ENCODE data around the gene TBPL1.
"Not testable (repeated sequence)": the region's sequence is repeated elsewhere in the genome, so short reads cannot be mapped to it uniquely, and the experiment has no call there.

Gene TBPL1

GRCh38 chr6:133967347-133967746 is 14.3 kb downstream of the TBPL1 start:
- H3K9me3 ChIP-seq (ENCODE audit: insufficient read depth, low read depth, low read length): no peaks in the 10 kb centered on the region
- no peaks in the 10 kb centered on the region for H3K36me3 ChIP-seq (ENCODE audit: insufficient read depth, low read depth, low read length)
- H3K9ac ChIP-seq (ENCODE audit: low read depth, low read length): no peak overlapping the region
- H3K27ac ChIP-seq (ENCODE audit: low read length): no peak overlapping the region
- H3K4me3 ChIP-seq (ENCODE audit: low read length): no peak overlapping the region
- H3K4me1 ChIP-seq (ENCODE audit: insufficient read depth, low read length): peaks cover 6% of the 10 kb centered on the region; the same call in 1 of the 2 replicates
- H3K27me3 ChIP-seq (ENCODE audit: insufficient read depth, low read length): no peaks in the 10 kb centered on the region

DNA sequence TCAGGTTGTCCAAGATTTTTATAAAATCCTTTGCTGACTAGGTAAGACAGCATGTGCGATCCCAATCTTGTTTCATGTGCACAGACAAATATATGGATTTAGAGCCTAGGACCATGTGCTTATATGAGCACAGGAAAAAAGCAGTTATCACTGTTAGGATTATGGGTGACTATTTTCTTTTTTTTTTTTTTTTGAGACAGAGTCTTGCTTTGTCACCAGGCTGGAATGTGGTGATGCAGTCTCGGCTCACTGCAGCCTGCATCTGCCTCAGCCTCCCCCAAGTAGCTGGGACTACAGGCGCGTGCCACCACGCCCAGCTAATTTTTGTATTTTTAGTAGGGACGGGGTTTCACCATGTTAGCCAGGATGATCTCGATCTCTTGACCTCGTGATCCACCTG is 14.8 kb downstream of the TBPL1 start:
- not testable (repeated sequence) for H3K36me3 ChIP-seq (ENCODE audit: insufficient read depth, low read depth, low read length); H3K4me3 ChIP-seq (ENCODE audit: low read length); H3K9ac ChIP-seq (ENCODE audit: low read depth, low read length); H3K4me1 ChIP-seq (ENCODE audit: insufficient read depth, low read length); H3K27ac ChIP-seq (ENCODE audit: low read length); H3K9me3 ChIP-seq (ENCODE audit: insufficient read depth, low read depth, low read length); H3K27me3 ChIP-seq (ENCODE audit: insufficient read depth, low read length)

DNA sequence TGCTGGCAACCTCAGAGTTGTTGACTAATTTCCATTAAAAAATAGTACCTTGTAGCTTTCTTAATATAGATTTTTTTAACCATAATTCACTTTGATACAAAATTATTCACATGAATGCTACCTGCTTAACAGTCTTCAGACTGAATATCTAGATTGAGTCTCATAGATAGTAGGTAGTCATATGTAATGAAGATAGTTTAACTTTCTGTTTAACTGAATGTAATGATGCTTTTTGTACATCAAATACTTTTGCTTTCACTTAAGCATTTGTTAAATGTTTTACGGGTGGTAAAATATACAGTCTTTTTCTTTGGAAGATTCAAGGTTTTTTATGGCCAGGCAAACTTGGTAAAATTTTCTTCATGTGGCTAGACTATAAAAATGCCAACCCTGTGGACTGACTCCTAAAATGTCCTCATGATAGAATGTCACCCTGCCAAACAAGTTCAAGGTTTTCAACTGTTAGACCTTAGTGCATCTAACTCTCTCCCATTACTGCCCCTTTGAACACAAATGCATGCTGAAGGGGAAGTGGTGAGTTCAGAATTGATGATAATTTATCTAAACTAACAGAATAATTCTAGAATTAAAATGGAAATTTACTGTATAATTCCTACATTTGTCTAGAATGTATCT is 16.4 kb downstream of the TBPL1 start:
- peaks cover 15% of the 10 kb centered on the region for H3K4me1 ChIP-seq (ENCODE audit: insufficient read depth, low read length)
- no peaks in the 10 kb centered on the region for H3K9me3 ChIP-seq (ENCODE audit: insufficient read depth, low read depth, low read length)
- H3K4me3 ChIP-seq (ENCODE audit: low read length): no peak overlapping the region
- H3K27ac ChIP-seq (ENCODE audit: low read length): no peak overlapping the region
- no peak overlapping the region for H3K9ac ChIP-seq (ENCODE audit: low read depth, low read length)
- H3K27me3 ChIP-seq (ENCODE audit: insufficient read depth, low read length): no peaks in the 10 kb centered on the region
- H3K36me3 ChIP-seq (ENCODE audit: insufficient read depth, low read depth, low read length): no peaks in the 10 kb centered on the region

DNA sequence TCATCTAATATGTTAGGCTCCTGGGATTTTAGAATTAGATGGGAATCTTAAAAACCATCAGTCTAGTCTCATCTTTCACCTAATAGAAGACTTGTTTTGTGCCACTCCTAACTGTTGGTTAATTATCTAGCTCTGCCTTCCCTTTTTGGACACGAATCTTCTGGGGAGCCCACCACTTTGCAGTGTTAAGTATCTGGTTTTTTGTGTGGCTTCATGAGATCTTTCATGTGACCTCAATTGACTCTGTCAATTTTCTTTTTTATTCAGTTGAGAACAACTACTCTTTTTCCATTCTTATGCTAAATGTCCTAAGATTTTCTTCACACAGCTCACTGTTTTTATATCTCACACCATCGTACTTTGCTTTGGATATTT is 16.9 kb downstream of the TBPL1 start:
- no peak overlapping the region for H3K4me3 ChIP-seq (ENCODE audit: low read length)
- H3K27ac ChIP-seq (ENCODE audit: low read length): no peak overlapping the region
- no peaks in the 10 kb centered on the region for H3K9me3 ChIP-seq (ENCODE audit: insufficient read depth, low read depth, low read length)
- H3K36me3 ChIP-seq (ENCODE audit: insufficient read depth, low read depth, low read length): no peaks in the 10 kb centered on the region
- H3K27me3 ChIP-seq (ENCODE audit: insufficient read depth, low read length): no peaks in the 10 kb centered on the region
- peaks cover 15% of the 10 kb centered on the region for H3K4me1 ChIP-seq (ENCODE audit: insufficient read depth, low read length)
- H3K9ac ChIP-seq (ENCODE audit: low read depth, low read length): no peak overlapping the region

DNA sequence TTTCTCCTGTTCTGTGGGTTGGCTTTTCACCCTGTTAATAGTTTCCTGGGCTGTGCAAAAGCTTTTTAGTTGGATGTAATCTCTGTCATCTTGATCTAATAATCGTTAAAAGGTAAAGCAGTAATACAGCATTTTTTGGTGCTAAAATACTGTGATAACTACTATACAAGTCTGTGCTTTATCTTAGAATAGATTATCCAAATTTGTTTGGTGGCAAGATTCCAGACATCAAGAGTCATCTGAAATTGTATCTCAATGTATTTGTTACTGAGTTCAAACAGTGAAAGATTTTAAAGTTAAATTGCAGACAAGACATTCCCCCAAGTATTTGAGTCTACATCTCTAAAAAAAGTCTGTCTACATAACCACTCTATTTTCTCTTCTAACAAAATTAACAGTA is 18.8 kb downstream of the TBPL1 start:
- Histone ChIP-seq H3K9me3 (ENCODE audit: insufficient read depth, low read depth, low read length) (no peaks in the 10 kb centered on the region), H3K4me1 (ENCODE audit: insufficient read depth, low read length) (peaks cover 29% of the 10 kb centered on the region), H3K27me3 (ENCODE audit: insufficient read depth, low read length) (no peaks in the 10 kb centered on the region), H3K4me3 (ENCODE audit: low read length) (no peak overlapping the region), H3K36me3 (ENCODE audit: insufficient read depth, low read depth, low read length) (no peaks in the 10 kb centered on the region), H3K27ac (ENCODE audit: low read length) (no peak overlapping the region), H3K9ac (ENCODE audit: low read depth, low read length) (no peak overlapping the region)

GRCh38 chr6:133972388-133972787 is 19.4 kb downstream of the TBPL1 start:
- no peak overlapping the region for H3K27ac ChIP-seq (ENCODE audit: low read length)
- no peak overlapping the region for H3K9ac ChIP-seq (ENCODE audit: low read depth, low read length)
- H3K4me1 ChIP-seq (ENCODE audit: insufficient read depth, low read length): peaks cover 29% of the 10 kb centered on the region
- H3K9me3 ChIP-seq (ENCODE audit: insufficient read depth, low read depth, low read length): no peaks in the 10 kb centered on the region
- H3K36me3 ChIP-seq (ENCODE audit: insufficient read depth, low read depth, low read length): no peaks in the 10 kb centered on the region
- no peaks in the 10 kb centered on the region for H3K27me3 ChIP-seq (ENCODE audit: insufficient read depth, low read length)
- no peak overlapping the region for H3K4me3 ChIP-seq (ENCODE audit: low read length)

DNA sequence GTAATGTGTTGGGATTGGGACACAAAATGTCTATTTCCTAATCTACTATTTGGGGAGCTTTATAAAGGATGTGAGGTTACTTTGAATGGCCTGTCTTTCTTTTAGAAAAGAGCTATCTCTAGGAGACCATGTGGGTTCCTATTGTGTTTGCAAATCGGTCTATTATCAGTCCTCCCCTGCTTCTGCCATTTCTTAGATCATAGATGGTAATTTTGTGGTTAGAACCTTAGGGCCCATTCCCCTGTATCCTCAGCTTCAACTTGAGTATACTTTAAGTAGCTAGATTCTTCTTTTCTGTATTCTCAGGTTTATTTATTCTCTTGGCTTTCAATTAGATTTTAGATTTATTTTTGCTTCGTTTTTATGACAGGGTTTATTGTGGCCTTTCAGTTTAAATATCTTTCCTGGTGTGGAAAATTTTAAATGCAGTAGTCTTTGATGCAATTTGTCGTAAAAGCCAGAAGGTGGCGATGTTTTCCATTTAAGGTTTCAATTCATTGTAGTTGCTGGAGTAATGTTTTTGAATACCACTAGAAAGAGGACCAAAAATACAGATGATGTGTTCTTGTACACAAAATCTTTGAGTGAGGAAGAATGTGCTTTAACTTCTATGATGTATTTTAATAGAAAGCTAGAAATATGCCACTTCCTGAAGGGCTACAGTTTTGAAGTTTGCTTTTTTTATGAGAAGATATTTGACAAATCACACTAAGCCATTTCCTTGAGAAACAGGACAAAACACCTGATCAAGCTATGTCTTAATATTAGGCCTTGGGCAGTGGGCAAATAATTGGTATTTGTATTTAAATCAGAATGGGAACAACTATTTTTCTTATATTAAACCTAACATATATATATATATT is 20.3 kb downstream of the TBPL1 start:
- Histone ChIP-seq H3K36me3 (ENCODE audit: insufficient read depth, low read depth, low read length) (no peaks in the 10 kb centered on the region), H3K9me3 (ENCODE audit: insufficient read depth, low read depth, low read length) (no peaks in the 10 kb centered on the region), H3K27ac (ENCODE audit: low read length) (no peak overlapping the region), H3K9ac (ENCODE audit: low read depth, low read length) (0 out of 2 replicates have a peak overlapping the region, but pooled peaks have one; percentile 13), H3K4me3 (ENCODE audit: low read length) (no peak overlapping the region), H3K4me1 (ENCODE audit: insufficient read depth, low read length) (peaks cover 29% of the 10 kb centered on the region), H3K27me3 (ENCODE audit: insufficient read depth, low read length) (no peaks in the 10 kb centered on the region)

GRCh38 chr6:133977983-133978895 is 25.2 kb downstream of the TBPL1 start:
- Histone ChIP-seq H3K9me3 (ENCODE audit: insufficient read depth, low read depth, low read length) (no peaks in the 10 kb centered on the region), H3K4me3 (ENCODE audit: low read length) (no peak overlapping the region), H3K9ac (ENCODE audit: low read depth, low read length) (no peak overlapping the region), H3K27ac (ENCODE audit: low read length) (no peak overlapping the region), H3K36me3 (ENCODE audit: insufficient read depth, low read depth, low read length) (peaks cover 27% of the 10 kb centered on the region), H3K27me3 (ENCODE audit: insufficient read depth, low read length) (no peaks in the 10 kb centered on the region), H3K4me1 (ENCODE audit: insufficient read depth, low read length) (peaks cover 21% of the 10 kb centered on the region; the same call in 1 of the 2 replicates)

DNA sequence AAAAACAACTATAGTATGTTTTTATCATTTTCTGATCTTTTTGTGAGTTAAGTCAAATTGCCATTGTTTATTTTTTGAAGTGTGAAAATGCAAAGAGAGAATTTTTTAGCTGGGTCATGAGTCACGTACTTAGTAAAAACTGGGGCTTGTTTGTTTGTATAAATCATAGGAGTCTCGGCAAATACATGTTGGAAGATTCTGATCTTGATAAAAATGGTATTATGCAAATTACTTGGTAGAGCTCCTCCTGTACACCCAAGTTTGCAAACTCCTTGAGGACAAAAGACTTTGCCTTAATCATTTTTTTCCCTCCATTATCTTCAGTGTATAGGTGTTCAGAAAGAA is 25.8 kb downstream of the TBPL1 start:
- H3K9ac ChIP-seq (ENCODE audit: low read depth, low read length): no peak overlapping the region
- H3K9me3 ChIP-seq (ENCODE audit: insufficient read depth, low read depth, low read length): no peaks in the 10 kb centered on the region
- H3K36me3 ChIP-seq (ENCODE audit: insufficient read depth, low read depth, low read length): peaks cover 33% of the 10 kb centered on the region
- H3K27me3 ChIP-seq (ENCODE audit: insufficient read depth, low read length): no peaks in the 10 kb centered on the region
- H3K4me3 ChIP-seq (ENCODE audit: low read length): no peak overlapping the region
- H3K27ac ChIP-seq (ENCODE audit: low read length): no peak overlapping the region
- H3K4me1 ChIP-seq (ENCODE audit: insufficient read depth, low read length): peaks cover 20% of the 10 kb centered on the region; the same call in 1 of the 2 replicates

GRCh38 chr6:133979269-133979963 is 26.4 kb downstream of the TBPL1 start:
- H3K27me3 ChIP-seq (ENCODE audit: insufficient read depth, low read length); H3K9me3 ChIP-seq (ENCODE audit: insufficient read depth, low read depth, low read length); H3K9ac ChIP-seq (ENCODE audit: low read depth, low read length); H3K27ac ChIP-seq (ENCODE audit: low read length); H3K4me3 ChIP-seq (ENCODE audit: low read length): not testable (repeated sequence)
- peaks cover 38% of the 10 kb centered on the region for H3K36me3 ChIP-seq (ENCODE audit: insufficient read depth, low read depth, low read length)
- H3K4me1 ChIP-seq (ENCODE audit: insufficient read depth, low read length): peaks cover 20% of the 10 kb centered on the region; the same call in 1 of the 2 replicates

DNA sequence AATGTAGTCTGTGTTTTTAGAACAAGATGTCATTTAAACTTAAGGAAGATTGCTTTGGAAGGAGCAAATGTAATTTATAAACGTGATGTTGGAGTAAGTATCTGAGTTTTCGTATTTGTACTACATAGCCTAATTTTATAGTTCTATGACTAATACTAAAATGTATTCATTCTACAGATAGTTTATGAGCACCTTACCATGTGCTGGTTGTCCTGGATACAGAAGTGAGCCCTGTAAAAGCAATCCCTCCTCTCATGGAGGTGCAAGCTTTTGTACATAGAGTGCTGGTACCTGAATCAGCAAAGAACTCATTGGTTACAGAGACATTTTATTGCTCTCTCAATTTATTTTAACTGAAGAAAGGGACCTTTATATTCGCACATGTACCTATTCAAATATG is 27.1 kb downstream of the TBPL1 start:
- Histone ChIP-seq H3K9me3 (ENCODE audit: insufficient read depth, low read depth, low read length) (no peaks in the 10 kb centered on the region), H3K4me1 (ENCODE audit: insufficient read depth, low read length) (peaks cover 17% of the 10 kb centered on the region; the same call in 1 of the 2 replicates), H3K27ac (ENCODE audit: low read length) (no peak overlapping the region), H3K27me3 (ENCODE audit: insufficient read depth, low read length) (no peaks in the 10 kb centered on the region), H3K9ac (ENCODE audit: low read depth, low read length) (no peak overlapping the region), H3K4me3 (ENCODE audit: low read length) (no peak overlapping the region), H3K36me3 (ENCODE audit: insufficient read depth, low read depth, low read length) (peaks cover 44% of the 10 kb centered on the region)
